OCI-LY1 (cell line): ENCODE results near the gene SLC12A4.

ENCODE experiments used
- H2AFZ ChIP-seq: fragments of 200-600 bp; sonication (generic), shearing (Covaris generic); 2 replicates; pipeline ENCODE4 v1.6.0; 2014; ENCODE audit warnings: antibody characterized with exemption, mild to moderate bottlenecking, low read length
- H3F3A ChIP-seq: fragments of 200-600 bp; sonication (generic), shearing (Covaris generic); 2 replicates; pipeline ENCODE4 v1.6.0; 2014; ENCODE audit warnings: mild to moderate bottlenecking, antibody characterized with exemption, low read length, moderate library complexity; ENCODE audit not compliant: insufficient read depth
- H3K27ac ChIP-seq: fragments of 200-600 bp; sonication (generic); 2 replicates; pipeline ENCODE4 v1.5.1; 2014; ENCODE audit warnings: low read length, mixed run types, mild to moderate bottlenecking, low read depth; ENCODE audit not compliant: poor library complexity, severe bottlenecking
- H3K27me3 ChIP-seq: fragments of 200-600 bp; sonication (generic); 2 replicates; pipeline ENCODE4 v1.6.0; 2014; ENCODE audit warnings: antibody characterized with exemption, mild to moderate bottlenecking, low read length, moderate library complexity; ENCODE audit not compliant: insufficient read depth
- H3K36me3 ChIP-seq: fragments of 200-600 bp; sonication (generic); 2 replicates; pipeline ENCODE4 v1.6.1; 2014; ENCODE audit warnings: mild to moderate bottlenecking, antibody characterized with exemption, low read length, moderate library complexity, mixed read lengths; ENCODE audit not compliant: insufficient read depth
- H3K4me1 ChIP-seq: fragments of 200-600 bp; sonication (generic); 2 replicates; pipeline ENCODE4 v1.5.1; 2014; ENCODE audit warnings: mild to moderate bottlenecking, low read length, moderate library complexity; ENCODE audit not compliant: insufficient read depth, severe bottlenecking
- H3K4me2 ChIP-seq: fragments of 200-600 bp; sonication (generic), shearing (Covaris generic); 2 replicates; pipeline ENCODE4 v1.6.1; 2014; ENCODE audit warnings: low read length
- H3K4me3 ChIP-seq: fragments of 200-600 bp; sonication (generic); 2 replicates; pipeline ENCODE4 v1.5.1; 2014; ENCODE audit warnings: low read length, low read depth, mild to moderate bottlenecking, mixed read lengths; ENCODE audit not compliant: poor library complexity, severe bottlenecking
- H3K79me2 ChIP-seq: fragments of 200-600 bp; shearing (Covaris generic); 2 replicates; pipeline ENCODE4 v1.6.1; 2016; ENCODE audit warnings: mixed run types, low read length, mixed read lengths; ENCODE audit not compliant: insufficient read depth
- H3K9ac ChIP-seq: fragments of 200-600 bp; sonication (generic), shearing (Covaris generic); 2 replicates; pipeline ENCODE4 v1.6.1; 2014; ENCODE audit warnings: mild to moderate bottlenecking, low read length, mixed read lengths
- H3K9me2 ChIP-seq: fragments of 200-600 bp; sonication (generic), shearing (Covaris generic); 2 replicates; pipeline ENCODE4 v1.6.1; 2014; ENCODE audit warnings: low read depth, mild to moderate bottlenecking, low read length, mixed read lengths
- H3K9me3 ChIP-seq: fragments of 200-600 bp; shearing (Covaris generic); 2 replicates; pipeline ENCODE4 v1.6.1; 2014; ENCODE audit warnings: low read length, mixed read lengths
- H4K20me1 ChIP-seq: fragments of 200-600 bp; sonication (generic), shearing (Covaris generic); 2 replicates; pipeline ENCODE4 v1.6.0; 2016; ENCODE audit warnings: mild to moderate bottlenecking, low read length; ENCODE audit not compliant: insufficient read depth
- CTCF ChIP-seq: fragments of 200-600 bp; sonication (generic), shearing (Covaris generic); IDR thresholded peaks from 2 replicates; pipeline ENCODE4 v1.5.1; 2017; ENCODE audit warnings: mild to moderate bottlenecking, antibody characterized with exemption, low read length, moderate library complexity, mixed read lengths
- EZH2 ChIP-seq: fragments of 200-600 bp; sonication (generic), shearing (Covaris generic); IDR thresholded peaks from 2 replicates; pipeline ENCODE4 v1.8.0; 2017; ENCODE audit warnings: borderline replicate concordance, mixed run types, mild to moderate bottlenecking, antibody characterized with exemption, low read length, moderate library complexity, mixed read lengths

Gene SLC12A4

GRCh38 chr16:67932462-67932840, 36.0 kb downstream of the SLC12A4 start:
- Histone ChIP-seq H3K9me2 (no peaks in the 10 kb centered on the region), H3K36me3 (peaks cover 38% of the 10 kb centered on the region; the same call in 1 of the 2 replicates), H3K79me2 (no peaks in the 10 kb centered on the region), H4K20me1 (no peaks in the 10 kb centered on the region), H3K9ac (no peak overlapping the region), H3F3A (no peaks in the 10 kb centered on the region), H3K4me1 (peaks cover 22% of the 10 kb centered on the region), H3K9me3 (no peaks in the 10 kb centered on the region), H3K4me2 (no peak overlapping the region), H2AFZ (no peak overlapping the region), H3K27ac (no peak overlapping the region), H3K27me3 (no peaks in the 10 kb centered on the region), H3K4me3 (no peak overlapping the region)
- TF ChIP-seq CTCF (no peak), EZH2 (no peak)

GRCh38 chr16:67931712-67932461, 36.5 kb downstream of the SLC12A4 start, which contains the start of gene CTRL:
Gene CTRL, minus strand, starts transcription at chr16:67931862. Its CDS starts 10 bp downstream, at chr16:67931852.
- Histone ChIP-seq H3K4me1 (peaks cover 16% of the 10 kb centered on the region), H3K27ac (no peak within 1 kb of the TSS), H4K20me1 (no peaks in the 10 kb centered on the region), H3K36me3 (peaks cover 38% of the 10 kb centered on the region; the same call in 1 of the 2 replicates), H3K4me2 (no peak within 1 kb of the TSS), H3K9ac (no peak within 1 kb of the TSS), H3K4me3 (no peak within 1 kb of the TSS), H3K79me2 (no peaks in the 10 kb centered on the region), H3K27me3 (no peaks in the 10 kb centered on the region), H3F3A (no peaks in the 10 kb centered on the region), H3K9me2 (no peaks in the 10 kb centered on the region), H3K9me3 (no peaks in the 10 kb centered on the region), H2AFZ (no peak within 1 kb of the TSS)
- TF ChIP-seq EZH2 (no peak), CTCF (no peak)

- H3K79me2 ChIP-seq = no peaks in the 10 kb centered on the region
- H3F3A ChIP-seq = no peaks in the 10 kb centered on the region
- no peak overlapping the region for H2AFZ ChIP-seq
- H3K9me3 ChIP-seq = no peaks in the 10 kb centered on the region
- H3K4me3 ChIP-seq = no peak overlapping the region
- no peaks in the 10 kb centered on the region for H3K9me2 ChIP-seq
- no peak overlapping the region for H3K27ac ChIP-seq
- no peak overlapping the region for H3K4me2 ChIP-seq
- TF ChIP-seq CTCF (no peak), EZH2 (no peak)
- no peaks in the 10 kb centered on the region for H3K27me3 ChIP-seq
- H3K36me3 ChIP-seq = peaks cover 38% of the 10 kb centered on the region; the same call in 1 of the 2 replicates
- no peak overlapping the region for H3K9ac ChIP-seq
- H3K4me1 ChIP-seq = peaks cover 24% of the 10 kb centered on the region
- H4K20me1 ChIP-seq = no peaks in the 10 kb centered on the region
Observed at GRCh38 chr16:67930678-67931211, 37.7 kb downstream of the SLC12A4 start.
